Retinal pigment epithelial cell (primary cell): Measurements from ENCODE around the gene PTPRN2.

Experiments used
- DNase-seq: peaks from one replicate; pipeline ENCODE4 v3.0.0-alpha.2; 2010; ENCODE audit warnings: low read depth
- H3K4me3 ChIP-seq: 2 replicates; pipeline ENCODE4 v1.5.1; 2011; ENCODE audit warnings: mild to moderate bottlenecking, low read length, control low read depth, moderate library complexity
- CTCF ChIP-seq: conservative IDR thresholded peaks from 2 replicates; pipeline ENCODE4 v1.5.1; 2011; ENCODE audit warnings: low read depth, low read length, control low read depth, inconsistent platforms

Gene PTPRN2

GRCh38 chr7:157774495-157774894, 813.1 kb downstream of the PTPRN2 start:
- no peak for TF ChIP-seq CTCF
- no peak for DNase-seq
- H3K4me3 ChIP-seq = no peak overlapping the region

- DNase-seq = no peak
- H3K4me3 ChIP-seq = no peak overlapping the region
- no peak for TF ChIP-seq CTCF
Measured at GRCh38 chr7:157773361-157773760, 814.3 kb downstream of the PTPRN2 start.

GRCh38 chr7:157772486-157773130, 815.0 kb downstream of the PTPRN2 start:
- DNase-seq = no peak
- H3K4me3 ChIP-seq = no peak overlapping the region
- TF ChIP-seq CTCF = no peak

- TF ChIP-seq CTCF = no peak
- H3K4me3 ChIP-seq = no peak overlapping the region
- DNase-seq = no peak
Measured at GRCh38 chr7:157771689-157772088, 815.9 kb downstream of the PTPRN2 start.

- no peak for DNase-seq
- H3K4me3 ChIP-seq = no peak overlapping the region
- TF ChIP-seq CTCF = no peak
Measured at GRCh38 chr7:157770716-157771320, 816.8 kb downstream of the PTPRN2 start.

GRCh38 chr7:157769526-157770215, 818.0 kb downstream of the PTPRN2 start:
- no peak for TF ChIP-seq CTCF
- no peak overlapping the region for H3K4me3 ChIP-seq
- DNase-seq = no peak

- no peak for DNase-seq
- no peak overlapping the region for H3K4me3 ChIP-seq
- TF ChIP-seq CTCF = no peak
Measured at GRCh38 chr7:157769086-157769485, 818.5 kb downstream of the PTPRN2 start.
